ENCODE results near the gene PLA2G5.
"Not testable (repeated sequence)": the region's sequence is repeated elsewhere in the genome, so short reads cannot be mapped to it uniquely, and the experiment has no call there.

PLA2G5 gene

GRCh38 chr1:20125100-20125499 is 55.1 kb downstream of the PLA2G5 start:
- no peaks in the 10 kb centered on the region for H3K36me3 ChIP-seq (ENCODE audit: control insufficient read depth, insufficient read depth, low read length)
- H3K27me3 ChIP-seq (replicated peaks; ENCODE audit: control insufficient read depth, insufficient read depth, low read length, poor library complexity, severe bottlenecking): peaks cover 3% of the 10 kb centered on the region
- H3K27ac ChIP-seq (ENCODE audit: insufficient read depth, low read length, poor library complexity, severe bottlenecking): no peak overlapping the region
- DNase-seq: no peak
- H3K9me3 ChIP-seq (ENCODE audit: control insufficient read depth, low read length): no peaks in the 10 kb centered on the region
- H3K4me1 ChIP-seq (ENCODE audit: control insufficient read depth, insufficient read depth, low read length, poor library complexity, severe bottlenecking): no peaks in the 10 kb centered on the region
- no peak overlapping the region for H3K4me3 ChIP-seq (ENCODE audit: insufficient read depth, low read depth, low read length, poor library complexity, severe bottlenecking)

GRCh38 chr1:20126041-20126805 is 56.2 kb downstream of the PLA2G5 start:
- H3K27me3 ChIP-seq (replicated peaks; ENCODE audit: control insufficient read depth, insufficient read depth, low read length, poor library complexity, severe bottlenecking): no peaks in the 10 kb centered on the region
- no peaks in the 10 kb centered on the region for H3K36me3 ChIP-seq (ENCODE audit: control insufficient read depth, insufficient read depth, low read length)
- H3K27ac ChIP-seq (ENCODE audit: insufficient read depth, low read length, poor library complexity, severe bottlenecking): no peak overlapping the region
- no peak for DNase-seq
- H3K4me1 ChIP-seq (ENCODE audit: control insufficient read depth, insufficient read depth, low read length, poor library complexity, severe bottlenecking): no peaks in the 10 kb centered on the region
- H3K9me3 ChIP-seq (ENCODE audit: control insufficient read depth, low read length): no peaks in the 10 kb centered on the region
- no peak overlapping the region for H3K4me3 ChIP-seq (ENCODE audit: insufficient read depth, low read depth, low read length, poor library complexity, severe bottlenecking)

DNA sequence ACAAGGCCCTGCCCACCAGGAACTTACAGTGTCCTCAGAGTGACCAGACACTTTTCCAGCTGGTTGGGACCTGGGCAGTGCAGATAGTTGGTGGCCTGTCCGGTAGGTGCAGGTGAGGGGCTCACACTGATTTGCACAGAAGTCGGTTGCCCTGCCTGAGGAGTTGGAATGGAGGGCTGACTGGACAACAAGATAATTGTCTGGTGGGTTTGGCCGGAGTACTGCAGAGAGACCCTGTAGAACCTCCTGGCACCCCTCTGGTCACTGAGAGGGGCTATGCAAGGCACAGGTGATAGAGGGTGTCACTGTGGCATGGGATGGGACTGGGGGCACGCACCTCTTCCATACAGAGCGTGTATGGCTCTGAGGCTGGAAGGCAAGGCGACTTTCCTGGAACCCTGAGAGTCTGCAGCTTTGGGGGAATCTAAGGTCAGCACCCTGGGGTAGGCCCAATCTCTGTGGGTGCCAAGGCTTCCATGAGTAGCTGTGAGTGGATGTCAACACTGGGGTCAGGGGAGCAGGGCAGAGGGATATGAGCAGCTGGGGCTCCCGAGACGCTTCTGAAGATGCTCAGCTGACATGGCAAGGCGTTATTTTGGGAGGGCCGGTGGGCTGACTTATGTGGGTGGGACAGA is 56.9 kb downstream of the PLA2G5 start:
- no peak for DNase-seq
- Histone ChIP-seq H3K9me3 (ENCODE audit: control insufficient read depth, low read length) (no peaks in the 10 kb centered on the region), H3K36me3 (ENCODE audit: control insufficient read depth, insufficient read depth, low read length) (no peaks in the 10 kb centered on the region), H3K27ac (ENCODE audit: insufficient read depth, low read length, poor library complexity, severe bottlenecking) (no peak overlapping the region), H3K4me1 (ENCODE audit: control insufficient read depth, insufficient read depth, low read length, poor library complexity, severe bottlenecking) (no peaks in the 10 kb centered on the region), H3K4me3 (ENCODE audit: insufficient read depth, low read depth, low read length, poor library complexity, severe bottlenecking) (no peak overlapping the region), H3K27me3 (replicated peaks; ENCODE audit: control insufficient read depth, insufficient read depth, low read length, poor library complexity, severe bottlenecking) (no peaks in the 10 kb centered on the region)

GRCh38 chr1:20130518-20130917 is 60.5 kb downstream of the PLA2G5 start:
- DNase-seq; H3K36me3 ChIP-seq (ENCODE audit: control insufficient read depth, insufficient read depth, low read length): not testable (repeated sequence)

DNA sequence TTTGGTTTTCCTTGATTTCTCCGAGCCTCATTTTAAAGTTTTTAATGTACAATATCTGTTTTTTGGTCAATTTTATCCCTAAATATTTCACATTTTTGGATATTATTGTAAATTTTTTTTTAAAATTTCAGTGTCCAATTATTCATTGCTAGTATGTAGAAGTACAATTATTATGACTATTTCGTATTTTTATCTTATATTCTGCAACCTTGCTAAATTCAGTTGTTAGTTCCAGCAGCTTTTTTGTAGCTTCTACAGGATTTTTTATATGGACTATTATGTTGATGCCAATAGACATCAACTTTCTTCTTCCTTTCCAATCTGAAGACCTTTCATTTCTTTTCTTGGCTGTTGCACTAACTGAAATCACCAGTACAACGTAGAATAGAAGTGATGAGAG is 65.0 kb downstream of the PLA2G5 start:
- Histone ChIP-seq H3K4me1 (ENCODE audit: control insufficient read depth, insufficient read depth, low read length, poor library complexity, severe bottlenecking) (no peaks in the 10 kb centered on the region), H3K36me3 (ENCODE audit: control insufficient read depth, insufficient read depth, low read length) (no peaks in the 10 kb centered on the region), H3K27ac (ENCODE audit: insufficient read depth, low read length, poor library complexity, severe bottlenecking) (no peak overlapping the region), H3K4me3 (ENCODE audit: insufficient read depth, low read depth, low read length, poor library complexity, severe bottlenecking) (no peak overlapping the region), H3K27me3 (replicated peaks; ENCODE audit: control insufficient read depth, insufficient read depth, low read length, poor library complexity, severe bottlenecking) (no peaks in the 10 kb centered on the region), H3K9me3 (ENCODE audit: control insufficient read depth, low read length) (no peaks in the 10 kb centered on the region)
- DNase-seq: no peak

More at GRCh38 chr1:20130518-20130917, 60.5 kb downstream of the PLA2G5 start:
- H3K27me3 ChIP-seq (replicated peaks; ENCODE audit: control insufficient read depth, insufficient read depth, low read length, poor library complexity, severe bottlenecking); H3K27ac ChIP-seq (ENCODE audit: insufficient read depth, low read length, poor library complexity, severe bottlenecking); H3K4me3 ChIP-seq (ENCODE audit: insufficient read depth, low read depth, low read length, poor library complexity, severe bottlenecking); H3K4me1 ChIP-seq (ENCODE audit: control insufficient read depth, insufficient read depth, low read length, poor library complexity, severe bottlenecking); H3K9me3 ChIP-seq (ENCODE audit: control insufficient read depth, low read length): not testable (repeated sequence)

DNA sequence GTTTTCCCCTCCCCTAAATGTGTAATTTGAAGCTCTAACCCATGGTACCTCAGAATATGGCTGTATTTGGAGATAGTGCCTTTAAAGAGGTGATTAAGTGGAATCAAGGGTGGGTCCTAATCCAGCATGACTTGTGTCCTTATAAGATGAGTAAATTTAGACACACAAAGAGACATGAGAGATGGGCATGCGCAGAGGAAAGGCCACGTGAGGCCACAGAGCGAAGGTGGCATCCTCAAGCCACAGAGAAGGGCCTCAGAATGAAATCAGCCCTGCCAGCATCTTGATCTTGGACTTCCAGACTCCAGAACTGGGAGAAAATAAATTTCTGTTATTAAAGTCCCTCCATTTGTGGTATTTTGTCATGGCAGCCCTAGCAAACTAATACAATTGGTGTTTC is 66.3 kb downstream of the PLA2G5 start:
- no peak overlapping the region for H3K4me3 ChIP-seq (ENCODE audit: insufficient read depth, low read depth, low read length, poor library complexity, severe bottlenecking)

DNA sequence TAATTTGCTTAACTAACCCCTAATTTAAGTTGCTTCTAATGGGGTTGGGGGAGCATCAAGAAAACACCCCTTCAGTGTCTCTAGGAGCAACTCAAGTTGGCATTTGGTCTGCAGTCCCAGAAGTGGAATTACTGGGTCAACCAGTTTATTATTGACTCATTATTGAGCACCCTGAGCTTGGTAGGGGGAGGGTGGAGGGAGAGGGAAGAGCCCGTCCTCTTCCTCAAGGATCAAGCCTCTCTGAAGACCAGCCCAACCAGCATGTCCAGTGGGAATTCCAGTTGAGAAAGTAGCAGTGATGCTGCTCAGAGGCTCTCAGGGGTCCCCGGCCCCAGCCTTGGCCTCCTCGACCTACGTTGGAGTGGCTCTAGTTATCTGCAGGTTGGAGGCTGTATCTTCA is 67.1 kb downstream of the PLA2G5 start:
- Histone ChIP-seq H3K27ac (ENCODE audit: insufficient read depth, low read length, poor library complexity, severe bottlenecking) (no peak overlapping the region), H3K27me3 (replicated peaks; ENCODE audit: control insufficient read depth, insufficient read depth, low read length, poor library complexity, severe bottlenecking) (no peaks in the 10 kb centered on the region), H3K36me3 (ENCODE audit: control insufficient read depth, insufficient read depth, low read length) (no peaks in the 10 kb centered on the region), H3K9me3 (ENCODE audit: control insufficient read depth, low read length) (no peaks in the 10 kb centered on the region), H3K4me3 (ENCODE audit: insufficient read depth, low read depth, low read length, poor library complexity, severe bottlenecking) (no peak overlapping the region), H3K4me1 (ENCODE audit: control insufficient read depth, insufficient read depth, low read length, poor library complexity, severe bottlenecking) (no peaks in the 10 kb centered on the region)
- no peak for DNase-seq

More for the DNA sequence above, 66.3 kb downstream of the PLA2G5 start:
- H3K36me3 ChIP-seq (ENCODE audit: control insufficient read depth, insufficient read depth, low read length): no peaks in the 10 kb centered on the region
- no peaks in the 10 kb centered on the region for H3K9me3 ChIP-seq (ENCODE audit: control insufficient read depth, low read length)
- H3K4me1 ChIP-seq (ENCODE audit: control insufficient read depth, insufficient read depth, low read length, poor library complexity, severe bottlenecking): no peaks in the 10 kb centered on the region
- H3K27me3 ChIP-seq (replicated peaks; ENCODE audit: control insufficient read depth, insufficient read depth, low read length, poor library complexity, severe bottlenecking): no peaks in the 10 kb centered on the region
- H3K27ac ChIP-seq (ENCODE audit: insufficient read depth, low read length, poor library complexity, severe bottlenecking): no peak overlapping the region
- DNase-seq: no peak

GRCh38 chr1:20137604-20138003 is 67.6 kb downstream of the PLA2G5 start:
- Histone ChIP-seq H3K36me3 (ENCODE audit: control insufficient read depth, insufficient read depth, low read length) (no peaks in the 10 kb centered on the region), H3K27me3 (replicated peaks; ENCODE audit: control insufficient read depth, insufficient read depth, low read length, poor library complexity, severe bottlenecking) (no peaks in the 10 kb centered on the region), H3K4me1 (ENCODE audit: control insufficient read depth, insufficient read depth, low read length, poor library complexity, severe bottlenecking) (no peaks in the 10 kb centered on the region), H3K27ac (ENCODE audit: insufficient read depth, low read length, poor library complexity, severe bottlenecking) (no peak overlapping the region), H3K9me3 (ENCODE audit: control insufficient read depth, low read length) (no peaks in the 10 kb centered on the region), H3K4me3 (ENCODE audit: insufficient read depth, low read depth, low read length, poor library complexity, severe bottlenecking) (no peak overlapping the region)
- no peak for DNase-seq

DNA sequence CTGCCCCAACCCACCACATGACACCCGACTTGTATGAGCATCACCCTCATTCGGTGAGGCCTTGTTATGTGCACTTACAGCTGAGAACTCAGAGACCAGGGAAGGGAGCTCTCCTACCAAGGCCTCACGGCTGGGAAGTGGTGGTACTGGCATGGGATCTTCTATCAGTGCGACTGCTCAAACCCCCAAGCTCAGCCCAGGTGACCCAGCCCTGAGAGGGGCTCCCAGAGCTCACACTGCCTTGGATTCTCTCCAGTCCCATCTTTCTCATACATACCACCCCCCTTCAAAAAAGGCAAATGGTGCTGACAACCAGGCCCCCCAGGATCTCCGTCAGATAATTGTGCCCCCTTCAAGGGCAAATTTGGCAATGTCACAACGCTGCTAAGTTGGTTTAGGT is 68.4 kb downstream of the PLA2G5 start:
- Histone ChIP-seq H3K36me3 (ENCODE audit: control insufficient read depth, insufficient read depth, low read length) (no peaks in the 10 kb centered on the region), H3K9me3 (ENCODE audit: control insufficient read depth, low read length) (no peaks in the 10 kb centered on the region)
- no peak for DNase-seq

GRCh38 chr1:20138961-20139550 is 69.1 kb downstream of the PLA2G5 start, which contains the start of gene PLA2G2F:
TSS of gene PLA2G2F (plus strand) at chr1:20139323. CDS start at chr1:20139428, 105 bp downstream.
- Histone ChIP-seq H3K4me3 (ENCODE audit: insufficient read depth, low read depth, low read length, poor library complexity, severe bottlenecking) (no peak within 1 kb of the TSS), H3K36me3 (ENCODE audit: control insufficient read depth, insufficient read depth, low read length) (no peaks in the 10 kb centered on the region), H3K4me1 (ENCODE audit: control insufficient read depth, insufficient read depth, low read length, poor library complexity, severe bottlenecking) (no peaks in the 10 kb centered on the region), H3K27me3 (replicated peaks; ENCODE audit: control insufficient read depth, insufficient read depth, low read length, poor library complexity, severe bottlenecking) (no peaks in the 10 kb centered on the region), H3K27ac (ENCODE audit: insufficient read depth, low read length, poor library complexity, severe bottlenecking) (no peak within 1 kb of the TSS), H3K9me3 (ENCODE audit: control insufficient read depth, low read length) (no peaks in the 10 kb centered on the region)
- DNase-seq: no peak

More for the DNA sequence above, 68.4 kb downstream of the PLA2G5 start:
- Histone ChIP-seq H3K27me3 (replicated peaks; ENCODE audit: control insufficient read depth, insufficient read depth, low read length, poor library complexity, severe bottlenecking) (no peaks in the 10 kb centered on the region), H3K4me3 (ENCODE audit: insufficient read depth, low read depth, low read length, poor library complexity, severe bottlenecking) (no peak overlapping the region), H3K27ac (ENCODE audit: insufficient read depth, low read length, poor library complexity, severe bottlenecking) (no peak overlapping the region), H3K4me1 (ENCODE audit: control insufficient read depth, insufficient read depth, low read length, poor library complexity, severe bottlenecking) (no peaks in the 10 kb centered on the region)

All from effector memory CD4-positive, alpha-beta T cell (primary cell).